ENCODE data around the gene CGB7. TPM values are rescaled to one million over a fixed set of nuclear protein-coding genes. Genes with fewer than 3 reads are reported as not detected.
A peak's percentile ranks its signal among the peaks of the same experiment; 100 is the strongest.

The CGB7 gene
- total RNA-seq, 5 donors from 2014 or later (not counting 1 experiment from before 2014, with no cell fraction given) = not detected

DNA sequence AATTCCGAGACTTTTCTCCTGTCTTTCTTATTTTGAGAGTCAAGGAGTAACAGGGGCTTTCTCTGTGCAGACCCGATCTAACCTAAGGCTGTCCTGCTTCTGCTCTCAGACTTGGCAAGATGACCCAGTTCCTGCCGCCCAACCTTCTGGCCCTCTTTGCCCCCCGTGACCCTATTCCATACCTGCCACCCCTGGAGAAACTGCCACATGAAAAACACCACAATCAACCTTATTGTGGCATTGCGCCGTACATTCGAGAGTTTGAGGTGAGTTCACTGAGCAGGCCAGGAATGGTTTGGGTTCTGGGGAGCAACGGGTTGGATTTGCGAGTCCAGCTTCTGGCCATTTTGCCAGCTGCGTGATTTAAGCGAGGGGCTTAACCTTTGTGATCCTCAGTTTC lies 28.7 kb upstream of the CGB7 start:
- POLR2A ChIA-PET = no interaction called here
- ATAC-seq (replicated peaks in 1 of 4) = no peak
- WGBS (ENCODE audit: insufficient coverage) = 34% methylated on average over 11 of the region's 11 CpGs
- CTCF ChIA-PET = no interaction called here
- H3K9me3 Mint-ChIP-seq = no peaks in the 10 kb centered on the region
- Histone ChIP-seq H3K27me3 (replicated peaks in 1 of 2; ENCODE audit: control insufficient read depth in 2 of 2, extremely low read depth in 1 of 2, insufficient read depth in 2 of 2, low read length in 1 of 2) (peaks cover 0 to 7% of the 10 kb centered on the region in 2 experiments), H3K9me3 (no peaks in the 10 kb centered on the region), H3K36me3 (ENCODE audit: control insufficient read depth in 2 of 2, extremely low read depth in 1 of 2, insufficient read depth in 1 of 2, low read length in 1 of 2) (peaks cover 9 to 32% of the 10 kb centered on the region in 2 donors), H3K4me1 (ENCODE audit: control insufficient read depth in 1 of 2, extremely low read depth in 1 of 2, insufficient read depth in 2 of 2, low read length in 2 of 2) (peaks cover 9 to 44% of the 10 kb centered on the region in 2 experiments), H3K4me3 (ENCODE audit: control insufficient read depth in 1 of 2, extremely low read depth in 1 of 2, low read length in 1 of 2) (peak overlapping the region; percentile 63 to 95), H3K27ac (ENCODE audit: low read length) (peak overlapping the region; percentile 14)
- peaks cover 0 to 3% of the 10 kb centered on the region in 2 donors for H3K27me3 Mint-ChIP-seq
- H3K36me3 Mint-ChIP-seq = peaks cover 26% of the 10 kb centered on the region
- no peak for DNase-seq
- H3K4me3 Mint-ChIP-seq = peak overlapping the region; percentile 92 to 98 (median 96)
- H3K27ac Mint-ChIP-seq = peak overlapping the region; percentile 86 to 92
- peaks cover 39 to 52% (median 47%) of the 10 kb centered on the region in 3 donors for H3K4me1 Mint-ChIP-seq

DNA sequence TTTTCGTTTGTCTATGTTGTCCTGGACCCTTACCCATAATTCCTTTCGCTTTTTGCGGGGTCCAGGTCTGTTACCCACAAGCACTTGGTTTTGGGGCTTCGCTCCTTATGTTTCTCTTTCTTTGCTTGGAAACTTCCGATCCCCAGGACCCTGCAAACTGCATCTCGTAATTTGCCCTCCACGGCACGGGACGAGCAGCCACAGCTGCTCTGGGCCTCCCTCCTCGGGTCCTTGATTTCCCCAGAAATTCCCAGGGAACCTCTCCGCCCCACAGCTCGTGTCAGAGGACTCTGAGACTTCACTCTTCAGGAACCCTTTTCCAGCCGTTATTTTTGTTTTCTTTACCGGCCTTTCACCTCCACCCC lies 28.3 kb upstream of the CGB7 start:
- no peaks in the 10 kb centered on the region for H3K9me3 Mint-ChIP-seq
- peak overlapping the region; percentile 66 for H3K27ac ChIP-seq (ENCODE audit: low read length)
- H3K27ac Mint-ChIP-seq = peak overlapping the region; percentile 86 to 92
- ChIA-PET POLR2A (no interaction called here), CTCF (no interaction called here)
- peaks cover 9 to 44% of the 10 kb centered on the region in 2 experiments for H3K4me1 ChIP-seq (ENCODE audit: control insufficient read depth in 1 of 2, extremely low read depth in 1 of 2, insufficient read depth in 2 of 2, low read length in 2 of 2)
- peak overlapping the region; percentile 63 to 95 for H3K4me3 ChIP-seq (ENCODE audit: control insufficient read depth in 1 of 2, extremely low read depth in 1 of 2, low read length in 1 of 2)
- peak overlapping the region; percentile 92 to 98 (median 96) for H3K4me3 Mint-ChIP-seq
- H3K36me3 Mint-ChIP-seq = peaks cover 23% of the 10 kb centered on the region
- H3K4me1 Mint-ChIP-seq = peaks cover 38 to 52% (median 46%) of the 10 kb centered on the region in 3 donors
- peaks cover 9 to 29% of the 10 kb centered on the region in 2 donors for H3K36me3 ChIP-seq (ENCODE audit: control insufficient read depth in 2 of 2, extremely low read depth in 1 of 2, insufficient read depth in 1 of 2, low read length in 1 of 2)
- DNase-seq = no peak
- ATAC-seq (replicated peaks in 1 of 4) = no peak
- WGBS (ENCODE audit: insufficient coverage) = 0% methylated on average over 14 of the region's 14 CpGs
- peaks cover 0 to 7% of the 10 kb centered on the region in 2 experiments for H3K27me3 ChIP-seq (replicated peaks in 1 of 2; ENCODE audit: control insufficient read depth in 2 of 2, extremely low read depth in 1 of 2, insufficient read depth in 2 of 2, low read length in 1 of 2)
- H3K9me3 ChIP-seq = no peaks in the 10 kb centered on the region
- H3K27me3 Mint-ChIP-seq = peaks cover 0 to 3% of the 10 kb centered on the region in 2 donors

DNA sequence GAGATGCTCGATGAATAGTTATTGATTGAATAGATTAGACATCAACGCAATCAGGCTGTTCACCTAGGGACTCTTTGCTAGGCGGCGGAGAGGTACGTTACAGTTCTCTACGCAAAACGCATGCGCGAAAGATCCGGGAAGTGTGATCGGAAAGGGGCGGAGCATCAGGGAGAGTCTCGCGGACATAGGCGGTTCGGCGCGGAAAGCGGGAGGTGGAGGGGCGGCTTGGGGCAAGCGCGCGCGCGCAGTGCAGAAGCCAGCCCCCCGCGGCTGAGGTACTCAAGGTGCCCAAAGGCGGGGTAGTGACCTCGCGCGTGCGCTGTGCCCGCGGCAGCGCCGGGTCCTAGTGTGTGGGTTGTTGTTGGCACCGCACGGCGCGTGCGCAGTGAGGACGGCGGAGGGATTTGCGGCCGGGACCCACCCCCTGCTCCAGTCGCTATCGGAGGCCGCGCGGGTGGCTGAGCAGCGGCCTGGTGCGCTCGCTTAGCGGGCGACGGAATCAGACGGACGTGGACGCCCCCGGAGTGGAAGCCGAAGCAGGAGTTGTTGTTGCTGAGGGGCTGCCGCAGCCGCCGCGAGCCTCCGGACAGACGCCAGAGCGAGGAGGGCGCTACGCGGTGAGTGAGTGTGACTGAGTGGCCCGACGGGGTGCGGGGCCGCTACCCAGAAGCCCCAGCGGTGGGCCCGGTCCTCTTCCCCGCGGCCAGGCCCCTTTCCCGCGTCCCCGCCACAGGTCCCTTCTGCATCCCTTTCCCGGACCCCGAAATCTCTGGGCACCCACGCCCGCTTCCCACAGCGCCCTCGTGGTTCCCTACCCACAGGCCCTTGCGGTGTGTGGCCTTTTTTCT lies 27.7 kb upstream of the CGB7 start, which contains the start of gene SNRNP70:
Gene SNRNP70 (plus strand): TSS at position 432 of the 848 bp plus-strand sequence. CDS start 964 bp downstream, outside the sequence.
- ATAC-seq (replicated peaks in 1 of 4) (peak; percentile 93 to 96 (median 94)), DNase-seq (peak; percentile 96 to 100 (median 99))
- H3K27me3 Mint-ChIP-seq = peaks cover 0 to 5% of the 10 kb centered on the region in 2 donors
- peaks cover 5 to 23% of the 10 kb centered on the region in 2 donors for H3K36me3 ChIP-seq (ENCODE audit: control insufficient read depth in 2 of 2, extremely low read depth in 1 of 2, insufficient read depth in 1 of 2, low read length in 1 of 2)
- peak within 1 kb of the TSS; percentile 63 to 95 for H3K4me3 ChIP-seq (ENCODE audit: control insufficient read depth in 1 of 2, extremely low read depth in 1 of 2, low read length in 1 of 2)
- under 1% methylated on average over 82 of the region's 89 CpGs for WGBS (ENCODE audit: insufficient coverage)
- H3K36me3 Mint-ChIP-seq = peaks cover 17% of the 10 kb centered on the region
- H3K9me3 Mint-ChIP-seq = no peaks in the 10 kb centered on the region
- POLR2A ChIA-PET = no interaction called here
- H3K27ac ChIP-seq (ENCODE audit: low read length) = peak within 1 kb of the TSS; percentile 68
- H3K9me3 ChIP-seq = no peaks in the 10 kb centered on the region
- H3K27me3 ChIP-seq (replicated peaks in 1 of 2; ENCODE audit: control insufficient read depth in 2 of 2, extremely low read depth in 1 of 2, insufficient read depth in 2 of 2, low read length in 1 of 2) = peaks cover 0 to 7% of the 10 kb centered on the region in 2 experiments
- H3K27ac Mint-ChIP-seq = peak within 1 kb of the TSS; percentile 86 to 94
- H3K4me1 Mint-ChIP-seq = peaks cover 34 to 46% (median 42%) of the 10 kb centered on the region in 3 donors
- CTCF ChIA-PET = no interaction called here
- peaks cover 9 to 39% of the 10 kb centered on the region in 2 experiments for H3K4me1 ChIP-seq (ENCODE audit: control insufficient read depth in 1 of 2, extremely low read depth in 1 of 2, insufficient read depth in 2 of 2, low read length in 2 of 2)
- peak within 1 kb of the TSS; percentile 92 to 98 (median 96) for H3K4me3 Mint-ChIP-seq

DNA sequence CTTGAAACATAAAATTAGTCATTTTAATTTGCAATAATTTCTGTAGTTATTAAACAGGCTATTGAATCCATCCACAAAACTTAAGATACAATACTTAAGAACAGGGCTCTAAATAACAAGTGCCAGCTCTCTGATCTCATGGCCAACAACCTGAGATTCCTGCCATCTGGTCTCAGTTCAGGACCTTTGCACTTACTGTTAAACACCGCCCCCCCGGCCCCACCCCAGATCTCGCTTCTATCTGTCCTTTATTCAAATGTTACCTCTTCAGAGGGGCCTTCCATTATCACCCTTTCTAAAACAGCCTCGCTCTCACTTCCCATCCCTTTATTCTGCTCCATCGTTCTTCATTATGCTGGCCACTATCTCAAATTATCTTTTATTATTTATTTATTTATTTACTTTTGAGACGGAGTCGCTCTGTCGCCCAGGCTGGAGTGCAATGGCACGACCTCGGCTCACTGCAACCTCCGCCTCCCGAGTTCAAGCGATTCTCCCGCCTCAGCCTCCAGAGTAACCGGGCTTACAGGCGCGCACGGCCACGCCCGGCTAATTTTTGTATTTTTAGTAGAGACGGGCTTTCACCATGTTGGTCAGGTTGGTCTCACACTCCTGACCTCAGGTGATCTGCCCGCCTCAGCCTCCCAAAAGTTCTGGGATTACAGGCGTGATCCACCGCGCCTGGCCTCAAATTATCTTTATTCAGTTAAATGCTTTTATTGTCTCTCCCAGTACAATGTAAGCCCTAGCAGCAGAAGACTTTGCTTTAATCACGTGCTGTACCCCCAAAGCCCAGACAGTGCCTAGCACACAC lies 26.9 kb upstream of the CGB7 start:
- Histone ChIP-seq H3K27ac (ENCODE audit: low read length) (peak overlapping the region; percentile 68), H3K4me1 (ENCODE audit: control insufficient read depth in 1 of 2, extremely low read depth in 1 of 2, insufficient read depth in 2 of 2, low read length in 2 of 2) (peaks cover 9 to 35% of the 10 kb centered on the region in 2 experiments), H3K36me3 (ENCODE audit: control insufficient read depth in 2 of 2, extremely low read depth in 1 of 2, insufficient read depth in 1 of 2, low read length in 1 of 2) (peaks cover 5 to 16% of the 10 kb centered on the region in 2 donors), H3K4me3 (ENCODE audit: control insufficient read depth in 1 of 2, extremely low read depth in 1 of 2, low read length in 1 of 2) (peak overlapping the region in 1 of 2 donors; percentile 95), H3K9me3 (no peaks in the 10 kb centered on the region), H3K27me3 (replicated peaks in 1 of 2; ENCODE audit: control insufficient read depth in 2 of 2, extremely low read depth in 1 of 2, insufficient read depth in 2 of 2, low read length in 1 of 2) (peaks cover 0 to 7% of the 10 kb centered on the region in 2 experiments)
- peak overlapping the region; percentile 86 to 94 for H3K27ac Mint-ChIP-seq
- H3K27me3 Mint-ChIP-seq = peaks cover 0 to 7% of the 10 kb centered on the region in 2 donors
- ATAC-seq (replicated peaks in 1 of 4) = no peak
- no peaks in the 10 kb centered on the region for H3K9me3 Mint-ChIP-seq
- peak overlapping the region; percentile 92 to 98 (median 96) for H3K4me3 Mint-ChIP-seq
- ChIA-PET POLR2A (no interaction called here), CTCF (interaction anchor here in 1 of 2 donors (0.6 kb wide), 1 partner anchor 712 kb away, joined by 3 read pairs; no protein-coding TSS in a partner anchor)
- H3K36me3 Mint-ChIP-seq = peaks cover 15% of the 10 kb centered on the region
- DNase-seq = no peak
- 83% methylated on average over 17 of the region's 26 CpGs for WGBS (ENCODE audit: insufficient coverage)
- H3K4me1 Mint-ChIP-seq = peaks cover 32 to 44% (median 37%) of the 10 kb centered on the region in 3 donors

DNA sequence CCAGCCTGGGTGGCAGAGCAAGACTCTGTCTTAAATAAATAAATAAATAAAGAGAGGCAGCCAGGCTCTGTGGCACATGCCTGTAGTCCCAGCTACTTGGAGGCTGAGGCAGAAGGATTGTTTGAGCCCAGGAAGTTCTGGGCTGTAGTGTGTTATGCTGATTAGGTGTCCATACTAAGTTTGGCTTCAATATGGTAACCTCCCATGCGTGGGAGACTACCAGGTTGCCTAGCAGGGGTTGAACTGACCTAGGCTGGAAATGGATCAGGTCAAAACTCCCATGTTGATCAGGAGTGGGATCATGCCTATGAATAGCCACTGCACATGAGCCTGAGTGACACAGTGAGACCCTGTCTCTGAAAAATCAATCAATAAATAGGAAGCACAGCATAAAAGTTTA lies 23.7 kb upstream of the CGB7 start:
- Mint-ChIP-seq H3K36me3 (peaks cover 1% of the 10 kb centered on the region), H3K4me1 (peaks cover 10 to 17% (median 16%) of the 10 kb centered on the region in 3 donors), H3K27me3 (peaks cover 7 to 14% of the 10 kb centered on the region in 2 donors), H3K9me3 (no peaks in the 10 kb centered on the region), H3K27ac (no peak overlapping the region), H3K4me3 (no peak overlapping the region)
- no peak overlapping the region for H3K27ac ChIP-seq (ENCODE audit: low read length)
- no peaks in the 10 kb centered on the region for H3K36me3 ChIP-seq (ENCODE audit: control insufficient read depth in 2 of 2, extremely low read depth in 1 of 2, insufficient read depth in 1 of 2, low read length in 1 of 2)
- 86% methylated on average over 1 of the region's 1 CpG for WGBS (ENCODE audit: insufficient coverage)
- ATAC-seq (replicated peaks in 1 of 4) (no peak), DNase-seq (no peak)
- peaks cover 0 to 26% of the 10 kb centered on the region in 2 experiments for H3K27me3 ChIP-seq (replicated peaks in 1 of 2; ENCODE audit: control insufficient read depth in 2 of 2, extremely low read depth in 1 of 2, insufficient read depth in 2 of 2, low read length in 1 of 2)
- H3K9me3 ChIP-seq = no peaks in the 10 kb centered on the region
- ChIA-PET CTCF (no interaction called here), POLR2A (no interaction called here)
- no peak overlapping the region for H3K4me3 ChIP-seq (ENCODE audit: control insufficient read depth in 1 of 2, extremely low read depth in 1 of 2, low read length in 1 of 2)
- peaks cover 4 to 12% of the 10 kb centered on the region in 2 experiments for H3K4me1 ChIP-seq (ENCODE audit: control insufficient read depth in 1 of 2, extremely low read depth in 1 of 2, insufficient read depth in 2 of 2, low read length in 2 of 2)

DNA sequence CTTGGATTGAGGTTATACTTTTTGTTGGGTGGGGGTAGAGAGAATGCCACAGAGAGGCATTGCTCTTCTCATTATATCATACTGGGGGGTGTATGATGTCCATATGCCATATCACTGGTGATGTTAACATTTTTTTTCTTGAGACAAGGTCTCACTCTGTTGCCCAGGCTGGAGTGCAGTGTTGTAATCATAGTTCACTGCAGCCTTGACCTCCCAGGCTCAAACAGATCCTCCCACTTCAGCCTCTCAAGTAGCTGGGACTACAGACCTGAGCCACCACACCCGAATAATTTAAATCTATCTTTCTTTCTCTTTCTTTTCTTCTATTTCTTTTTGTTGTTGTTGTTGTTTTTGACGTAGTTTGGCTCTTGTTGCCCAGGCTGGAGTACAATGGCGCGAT lies 22.8 kb upstream of the CGB7 start:
- no peaks in the 10 kb centered on the region for H3K36me3 Mint-ChIP-seq
- ATAC-seq (replicated peaks in 1 of 4) = no peak
- WGBS (ENCODE audit: insufficient coverage) = 100% methylated on average over 2 of the region's 4 CpGs
- POLR2A ChIA-PET = no interaction called here
- Histone ChIP-seq H3K4me1 (ENCODE audit: control insufficient read depth in 1 of 2, extremely low read depth in 1 of 2, insufficient read depth in 2 of 2, low read length in 2 of 2) (peaks cover 2 to 7% of the 10 kb centered on the region in 2 experiments), H3K36me3 (ENCODE audit: control insufficient read depth in 2 of 2, extremely low read depth in 1 of 2, insufficient read depth in 1 of 2, low read length in 1 of 2) (no peaks in the 10 kb centered on the region), H3K9me3 (no peaks in the 10 kb centered on the region), H3K4me3 (ENCODE audit: control insufficient read depth in 1 of 2, extremely low read depth in 1 of 2, low read length in 1 of 2) (no peak overlapping the region), H3K27ac (ENCODE audit: low read length) (no peak overlapping the region), H3K27me3 (replicated peaks in 1 of 2; ENCODE audit: control insufficient read depth in 2 of 2, extremely low read depth in 1 of 2, insufficient read depth in 2 of 2, low read length in 1 of 2) (peaks cover 0 to 34% of the 10 kb centered on the region in 2 experiments)
- DNase-seq = no peak
- H3K4me1 Mint-ChIP-seq = peaks cover 6 to 10% (median 10%) of the 10 kb centered on the region in 3 donors
- CTCF ChIA-PET = no interaction called here
- H3K27me3 Mint-ChIP-seq = peaks cover 12 to 23% of the 10 kb centered on the region in 2 donors
- H3K27ac Mint-ChIP-seq = no peak overlapping the region
- no peaks in the 10 kb centered on the region for H3K9me3 Mint-ChIP-seq
- H3K4me3 Mint-ChIP-seq = no peak overlapping the region
